ENCODE data around the gene STOML3.
A peak's percentile ranks its signal among the peaks of the same experiment; 100 is the strongest.
"Not testable (repeated sequence)": the region's sequence is repeated elsewhere in the genome, so short reads cannot be mapped to it uniquely, and the experiment has no call there.

The STOML3 gene

GRCh38 chr13:38990693-38991092 lies at the start of gene STOML3:
Gene STOML3, minus strand, starts transcription at chr13:38990831. Its CDS starts 110 bp downstream, at chr13:38990721.
- no peak for DNase-seq

GRCh38 chr13:39040206-39040605 lies 49.6 kb upstream of the STOML3 start:
- DNase-seq = no peak

GRCh38 chr13:39039041-39039440 lies 48.4 kb upstream of the STOML3 start:
- DNase-seq = no peak

GRCh38 chr13:39038569-39039030 lies 48.0 kb upstream of the STOML3 start:
- DNase-seq = peak; percentile 37 to 60

- DNase-seq = peak; percentile 87 to 89
These were observed 47.4 kb upstream of the STOML3 start, which contains the start of the genes NHLRC3 and PROSER1 for GRCh38 chr13:39037880-39038568. Gene NHLRC3, plus strand, starts transcription at chr13:39038456. Its CDS starts 184 bp downstream, at chr13:39038640. Gene PROSER1, minus strand, starts transcription at chr13:39038089. Its CDS starts 847 bp downstream, at chr13:39037242.

- DNase-seq = no peak
These were observed 46.8 kb upstream of the STOML3 start for GRCh38 chr13:39037410-39037879.

GRCh38 chr13:39036212-39036611 lies 45.6 kb upstream of the STOML3 start:
- peak; percentile 3 to 34 for DNase-seq

GRCh38 chr13:39035799-39036198 lies 45.2 kb upstream of the STOML3 start:
- no peak for DNase-seq

- no peak for DNase-seq
These were observed 44.6 kb upstream of the STOML3 start for GRCh38 chr13:39035204-39035603.

GRCh38 chr13:39034085-39034484 lies 43.5 kb upstream of the STOML3 start:
- no peak for DNase-seq

- DNase-seq = no peak
These were observed 41.5 kb upstream of the STOML3 start for GRCh38 chr13:39032150-39032549.

GRCh38 chr13:39025433-39025839 lies 34.8 kb upstream of the STOML3 start:
- DNase-seq = no peak

- DNase-seq = no peak
These were observed 33.1 kb upstream of the STOML3 start for GRCh38 chr13:39023761-39024160.

- no peak for DNase-seq
These were observed 32.7 kb upstream of the STOML3 start for GRCh38 chr13:39023316-39023715.

- no peak for DNase-seq
These were observed 30.3 kb upstream of the STOML3 start for GRCh38 chr13:39020853-39021462.

- DNase-seq = peak in 1 of 2 donors; percentile 31
These were observed 26.2 kb upstream of the STOML3 start for GRCh38 chr13:39016787-39017186.

GRCh38 chr13:39016087-39016486 lies 25.5 kb upstream of the STOML3 start:
- no peak for DNase-seq

- no peak for DNase-seq
These were observed 22.8 kb upstream of the STOML3 start for GRCh38 chr13:39013462-39013861.

GRCh38 chr13:39012608-39013007 lies 22.0 kb upstream of the STOML3 start:
- DNase-seq = no peak

GRCh38 chr13:39006371-39007111 lies 15.9 kb upstream of the STOML3 start:
- not testable (repeated sequence) for DNase-seq

- DNase-seq = no peak
These were observed 8.1 kb upstream of the STOML3 start for GRCh38 chr13:38998739-38999138.

GRCh38 chr13:38993381-38993780 lies 2.8 kb upstream of the STOML3 start:
- DNase-seq = no peak

GRCh38 chr13:38981096-38981495 lies 9.5 kb downstream of the STOML3 start:
- no peak for DNase-seq

GRCh38 chr13:38980750-38981078 lies 9.9 kb downstream of the STOML3 start:
- DNase-seq = no peak
